Activated CD8-positive, alpha-beta memory T cell treated with anti-CD3 and anti-CD28 coated beads, Interleukin-2, amount 50 U/mL, for 24 hours (primary cell): Measurements from ENCODE around the gene ZNF182.
"Not testable (repeated sequence)": the region's sequence is repeated elsewhere in the genome, so short reads cannot be mapped to it uniquely, and the experiment has no call there.

ENCODE experiments used
- DNase-seq: peaks from one replicate; pipeline ENCODE4 v3.0.0-alpha.2; 2020; ENCODE audit errors: extremely low read depth

ZNF182 gene

GRCh38 chrX:48001260-48001659 is 2.5 kb downstream of the ZNF182 start:
- DNase-seq: no peak

GRCh38 chrX:47992669-47993068 is 11.1 kb downstream of the ZNF182 start:
- DNase-seq: no peak

DNA sequence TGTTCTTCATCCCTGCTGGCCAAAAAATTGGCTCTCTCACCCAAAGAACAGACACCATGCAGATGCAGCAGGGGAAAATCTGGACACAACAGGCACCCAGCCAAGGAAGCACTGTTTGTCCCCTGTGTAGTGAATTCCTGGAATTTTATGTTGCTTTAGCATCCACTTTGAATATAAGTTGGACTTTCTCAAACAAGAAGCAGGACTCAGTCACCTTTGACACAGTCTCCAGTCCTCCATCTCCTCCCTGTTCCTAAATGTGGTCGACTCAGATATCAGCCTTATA is 11.8 kb downstream of the ZNF182 start:
- DNase-seq: no peak

DNA sequence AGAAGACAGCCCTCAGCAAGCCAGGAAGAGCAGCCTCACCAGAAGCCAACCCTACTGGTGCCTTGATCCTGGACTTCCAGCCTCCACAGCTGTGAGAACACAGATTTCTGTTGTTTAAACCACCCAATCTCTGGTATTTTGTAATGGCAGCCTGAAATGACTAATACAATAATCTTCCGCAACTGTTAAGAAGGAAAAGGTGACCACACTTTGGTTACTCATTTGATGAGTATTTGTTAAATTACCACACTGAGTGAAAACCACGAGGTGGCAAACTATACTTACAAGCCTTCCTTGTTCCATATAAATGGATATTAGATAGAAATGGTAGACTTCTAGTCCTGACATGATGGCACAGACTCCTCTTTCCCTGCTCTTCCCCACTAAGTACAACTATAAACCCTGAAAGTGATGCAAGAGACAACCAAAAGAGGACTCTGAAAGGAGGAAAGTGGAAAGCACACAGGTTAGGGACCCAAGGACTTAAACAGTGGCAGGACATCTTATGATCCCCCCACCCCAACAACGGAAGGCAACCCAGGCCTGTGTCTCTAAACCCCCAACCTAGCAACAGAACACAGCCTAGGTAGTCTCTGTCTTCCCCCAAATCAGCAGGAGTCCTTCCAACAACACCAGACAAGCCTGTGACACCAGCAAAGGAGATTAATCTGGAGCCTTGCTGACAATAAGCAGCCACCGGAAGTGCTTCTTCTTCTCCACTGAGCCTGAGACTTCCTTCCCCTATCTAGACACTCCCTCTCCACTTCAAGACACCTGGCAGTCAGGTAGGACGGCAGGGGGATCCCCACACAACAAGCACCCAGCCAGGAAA is 12.3 kb downstream of the ZNF182 start:
- no peak for DNase-seq

GRCh38 chrX:47976254-47977151 is 27.3 kb downstream of the ZNF182 start:
- no peak for DNase-seq

GRCh38 chrX:47973235-47973634 is 30.6 kb downstream of the ZNF182 start:
- DNase-seq: no peak

GRCh38 chrX:47965526-47965925 is 38.3 kb downstream of the ZNF182 start:
- DNase-seq: not testable (repeated sequence)

DNA sequence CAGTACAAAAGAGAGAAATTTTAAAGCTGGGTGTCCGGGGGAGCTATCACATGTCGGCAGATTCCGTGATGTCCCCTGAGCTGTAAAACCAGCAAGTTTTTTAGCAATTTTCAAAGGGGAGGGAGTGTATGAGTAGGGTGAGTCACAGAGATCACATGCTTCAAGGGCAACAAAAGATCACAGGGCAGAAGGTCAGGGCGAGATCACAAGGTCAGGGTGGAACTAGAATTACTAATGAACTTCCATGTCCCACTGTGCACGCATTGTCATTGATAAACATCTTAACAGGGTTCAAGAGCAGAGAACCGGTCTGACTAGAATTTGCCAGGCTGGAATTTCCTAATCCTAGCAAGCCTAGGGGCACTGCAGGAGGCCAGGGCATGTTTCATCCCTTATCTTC is 42.0 kb downstream of the ZNF182 start:
- DNase-seq: not testable (repeated sequence)

GRCh38 chrX:47960406-47960805 is 43.4 kb downstream of the ZNF182 start:
- DNase-seq: no peak

GRCh38 chrX:47958761-47959342 is 44.9 kb downstream of the ZNF182 start:
- DNase-seq: no peak

DNA sequence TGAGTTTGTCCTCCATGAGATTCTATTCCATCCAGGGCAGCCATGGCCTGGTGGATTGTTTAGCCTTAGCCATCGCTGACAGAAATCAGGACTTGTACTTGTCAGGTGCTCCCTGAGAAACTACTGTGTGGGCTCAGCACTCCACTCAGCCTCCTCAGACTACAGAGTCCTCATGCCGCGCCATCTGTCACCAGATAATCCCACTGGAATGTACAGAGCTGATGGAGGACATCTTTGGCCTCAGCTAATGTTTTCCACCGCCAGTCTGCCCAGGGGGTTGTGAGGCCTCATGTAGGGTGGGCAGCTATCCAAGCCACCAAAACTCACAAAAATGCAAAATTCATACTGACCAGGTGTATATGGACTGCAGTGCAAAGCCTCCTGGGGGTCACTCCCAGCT is 45.6 kb downstream of the ZNF182 start:
- not testable (repeated sequence) for DNase-seq

DNA sequence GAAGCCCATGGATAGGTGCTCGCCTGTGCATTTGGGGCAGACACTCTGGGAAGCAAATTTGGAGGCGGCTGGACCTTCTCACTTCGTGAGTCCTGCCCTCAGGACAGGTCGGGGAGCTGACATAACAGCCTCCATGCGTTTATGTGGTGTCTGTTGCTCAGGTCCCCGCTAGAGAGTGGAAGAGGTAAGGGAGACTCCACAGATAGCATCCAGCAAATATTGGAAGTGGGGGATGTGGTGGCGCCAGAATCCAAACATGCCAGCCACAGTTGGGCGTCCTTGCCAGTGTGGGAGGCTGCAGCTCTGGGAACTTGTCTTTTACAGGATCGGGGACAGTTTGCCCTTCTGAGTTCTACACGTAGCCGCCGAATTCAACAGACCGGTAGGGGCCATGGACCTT is 47.8 kb downstream of the ZNF182 start:
- no peak for DNase-seq

- DNase-seq: not testable (repeated sequence)
These were observed 48.5 kb downstream of the ZNF182 start for GRCh38 chrX:47955295-47955694.

DNA sequence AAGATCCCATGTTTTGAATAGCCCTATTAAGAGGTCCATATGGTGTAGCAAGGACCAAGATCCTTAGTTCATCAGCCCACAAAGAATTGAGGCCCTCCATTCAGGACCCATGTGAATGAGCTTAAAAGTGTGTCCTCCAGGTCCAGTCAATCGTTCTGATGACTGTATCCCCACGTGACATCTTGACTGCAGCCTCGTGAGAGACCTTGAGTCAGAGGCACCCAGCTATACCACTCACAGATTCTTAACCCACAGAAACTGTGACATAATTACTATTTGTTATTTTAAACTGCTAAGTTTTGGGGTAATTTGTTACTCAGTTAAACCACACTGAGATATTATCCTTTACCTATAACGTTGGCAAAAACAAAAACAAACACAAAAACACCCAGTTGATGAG is 62.4 kb downstream of the ZNF182 start:
- DNase-seq: no peak

DNA sequence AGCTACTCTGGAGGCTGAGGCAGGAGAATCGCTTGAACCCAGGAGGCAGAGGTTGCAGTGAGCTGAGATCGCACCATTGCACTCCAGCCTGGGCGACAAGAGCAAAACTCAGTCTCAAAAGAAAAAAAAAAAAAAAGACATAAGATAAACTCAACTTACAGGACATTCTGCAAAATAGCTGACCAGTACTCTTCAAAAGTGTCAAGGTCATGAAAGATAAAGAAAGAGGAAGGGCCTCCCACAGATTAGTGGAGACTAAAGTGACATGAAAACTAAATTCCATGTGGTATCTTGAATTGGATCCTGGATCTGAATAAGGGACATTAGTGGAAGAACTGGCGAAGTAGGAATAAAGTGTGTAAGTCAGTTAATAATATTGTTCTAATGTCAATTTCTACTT is 63.3 kb downstream of the ZNF182 start:
- DNase-seq: no peak

- DNase-seq: no peak
These were observed 66.9 kb downstream of the ZNF182 start for GRCh38 chrX:47936940-47937317.

DNA sequence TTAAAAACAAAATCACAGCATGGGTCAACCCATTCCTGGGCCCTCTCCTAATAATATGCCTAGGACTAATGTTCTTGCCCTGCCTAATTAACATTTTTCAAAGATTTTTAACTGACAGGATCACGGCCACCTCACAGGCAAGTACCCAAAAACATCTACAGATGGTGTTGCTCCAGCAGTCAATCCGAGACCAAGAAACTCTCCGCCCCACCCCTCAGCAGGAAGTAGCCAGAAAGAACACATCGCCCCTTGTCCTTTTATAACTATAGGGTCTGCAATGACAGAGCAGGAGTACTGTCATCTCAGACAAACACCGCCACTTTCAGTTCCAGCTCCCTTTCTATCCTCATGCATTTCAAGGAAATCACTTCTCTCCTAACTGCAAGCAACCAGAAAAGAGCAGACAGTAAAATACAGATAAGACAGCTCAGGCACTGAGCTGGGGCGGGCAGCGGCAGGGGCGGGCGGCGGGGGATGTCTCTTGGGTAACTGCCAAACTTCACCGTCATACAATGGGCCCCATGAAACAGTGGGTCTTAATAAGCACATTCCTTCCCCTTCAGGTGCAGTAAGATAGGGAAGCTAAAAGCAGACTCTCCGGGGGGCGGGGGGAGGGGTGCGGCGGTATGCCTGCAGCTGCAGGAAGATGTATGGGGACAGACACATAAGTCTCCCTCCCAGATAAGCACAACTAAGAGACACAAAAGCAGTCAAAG is 67.4 kb downstream of the ZNF182 start:
- no peak for DNase-seq

- DNase-seq: no peak
These were observed 69.8 kb downstream of the ZNF182 start for GRCh38 chrX:47933946-47934345.

GRCh38 chrX:47931970-47932369 is 71.8 kb downstream of the ZNF182 start:
- DNase-seq: not testable (repeated sequence)

GRCh38 chrX:47927212-47927611 is 76.6 kb downstream of the ZNF182 start:
- no peak for DNase-seq
